VCaP (cell line): Measurements from ENCODE around the gene CAMSAP1.

Source experiments
- H3K27ac ChIP-seq: fragments of 450-650 bp; 2 replicates; pipeline ENCODE4 v1.5.1; 2017
- TF ChIP-seq, protein P1 (sequence below): fragments of 450-650 bp; conservative IDR thresholded peaks from 2 replicates; pipeline ENCODE4 v1.5.1; 2017; ENCODE audit warnings: mild to moderate bottlenecking, moderate library complexity

The CAMSAP1 gene

DNA sequence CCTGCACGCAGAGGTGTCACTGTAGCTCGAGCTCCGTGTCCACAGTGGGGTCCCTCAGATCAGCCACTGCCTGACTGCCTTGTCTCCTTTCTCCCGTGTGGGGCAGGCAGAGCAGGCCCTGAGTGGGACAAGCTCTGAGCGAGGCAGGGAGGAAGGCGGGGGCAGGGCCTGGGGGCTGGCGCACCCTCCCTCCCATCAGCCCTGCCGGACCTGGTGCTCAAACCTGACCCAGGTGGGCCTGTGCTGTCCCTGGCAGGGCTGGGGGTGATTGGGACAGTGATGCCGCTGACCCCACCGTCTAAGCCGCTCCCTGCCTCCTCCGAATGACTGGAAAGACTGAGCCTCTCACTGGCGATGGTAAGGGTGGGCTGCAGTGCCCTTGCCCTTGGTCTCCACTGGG is 144.4 kb downstream of the CAMSAP1 start:
- no peak overlapping the region for H3K27ac ChIP-seq
- TF ChIP-seq, protein P1, sequence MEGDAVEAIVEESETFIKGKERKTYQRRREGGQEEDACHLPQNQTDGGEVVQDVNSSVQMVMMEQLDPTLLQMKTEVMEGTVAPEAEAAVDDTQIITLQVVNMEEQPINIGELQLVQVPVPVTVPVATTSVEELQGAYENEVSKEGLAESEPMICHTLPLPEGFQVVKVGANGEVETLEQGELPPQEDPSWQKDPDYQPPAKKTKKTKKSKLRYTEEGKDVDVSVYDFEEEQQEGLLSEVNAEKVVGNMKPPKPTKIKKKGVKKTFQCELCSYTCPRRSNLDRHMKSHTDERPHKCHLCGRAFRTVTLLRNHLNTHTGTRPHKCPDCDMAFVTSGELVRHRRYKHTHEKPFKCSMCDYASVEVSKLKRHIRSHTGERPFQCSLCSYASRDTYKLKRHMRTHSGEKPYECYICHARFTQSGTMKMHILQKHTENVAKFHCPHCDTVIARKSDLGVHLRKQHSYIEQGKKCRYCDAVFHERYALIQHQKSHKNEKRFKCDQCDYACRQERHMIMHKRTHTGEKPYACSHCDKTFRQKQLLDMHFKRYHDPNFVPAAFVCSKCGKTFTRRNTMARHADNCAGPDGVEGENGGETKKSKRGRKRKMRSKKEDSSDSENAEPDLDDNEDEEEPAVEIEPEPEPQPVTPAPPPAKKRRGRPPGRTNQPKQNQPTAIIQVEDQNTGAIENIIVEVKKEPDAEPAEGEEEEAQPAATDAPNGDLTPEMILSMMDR, result no peak

DNA sequence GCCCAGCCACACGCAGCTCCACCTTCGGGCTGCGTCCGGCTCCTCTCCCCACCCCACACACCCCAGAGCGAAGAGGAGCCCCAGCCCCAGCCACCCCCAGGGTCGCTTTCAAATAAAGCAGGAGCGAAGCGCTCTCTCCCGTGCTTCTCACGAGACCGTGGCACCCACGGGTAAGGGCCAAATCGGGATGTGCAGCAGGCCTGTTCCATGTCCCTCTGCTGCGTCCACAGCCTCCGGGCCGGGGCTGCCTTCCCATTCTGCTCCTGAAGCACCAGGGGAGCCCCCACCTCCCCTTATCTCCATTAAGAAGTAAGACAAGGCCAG is 145.5 kb downstream of the CAMSAP1 start:
- H3K27ac ChIP-seq, result no peak overlapping the region
- TF ChIP-seq, protein P1, result no peak

DNA sequence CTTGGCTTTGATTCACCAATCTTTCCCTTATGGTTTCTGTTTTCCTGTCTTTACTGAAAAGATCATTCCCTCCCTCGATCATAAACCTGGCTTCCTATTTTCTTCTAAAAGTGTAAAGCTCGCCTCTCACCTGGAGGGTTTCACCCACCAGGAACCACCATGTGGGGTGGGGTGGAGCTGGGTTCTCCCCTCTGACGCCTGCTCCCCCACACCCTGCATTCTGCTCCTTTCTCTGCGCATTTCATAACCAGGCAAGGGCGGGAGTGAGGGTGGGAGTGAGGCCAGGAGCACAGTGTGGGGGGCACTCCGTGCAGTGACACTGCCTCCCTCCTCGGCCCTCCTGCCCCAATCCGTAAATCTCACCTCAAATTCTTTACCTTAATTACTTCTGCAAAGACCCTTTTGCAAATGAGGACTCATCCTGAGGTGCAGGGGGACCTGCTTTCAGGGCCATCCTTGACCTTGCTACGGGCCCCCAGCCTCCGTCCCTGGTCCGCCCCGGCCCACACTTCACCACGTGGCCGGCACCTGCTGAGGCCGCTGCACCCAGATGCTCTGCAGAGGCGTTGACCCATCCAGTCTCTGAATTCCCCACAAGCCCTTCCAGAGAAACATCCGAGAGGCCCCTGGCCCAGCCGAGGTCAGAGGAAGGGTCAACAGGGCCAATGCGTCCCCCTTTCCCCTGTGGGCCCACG is 146.0 kb downstream of the CAMSAP1 start:
- H3K27ac ChIP-seq, result no peak overlapping the region
- TF ChIP-seq, protein P1, result no peak

DNA sequence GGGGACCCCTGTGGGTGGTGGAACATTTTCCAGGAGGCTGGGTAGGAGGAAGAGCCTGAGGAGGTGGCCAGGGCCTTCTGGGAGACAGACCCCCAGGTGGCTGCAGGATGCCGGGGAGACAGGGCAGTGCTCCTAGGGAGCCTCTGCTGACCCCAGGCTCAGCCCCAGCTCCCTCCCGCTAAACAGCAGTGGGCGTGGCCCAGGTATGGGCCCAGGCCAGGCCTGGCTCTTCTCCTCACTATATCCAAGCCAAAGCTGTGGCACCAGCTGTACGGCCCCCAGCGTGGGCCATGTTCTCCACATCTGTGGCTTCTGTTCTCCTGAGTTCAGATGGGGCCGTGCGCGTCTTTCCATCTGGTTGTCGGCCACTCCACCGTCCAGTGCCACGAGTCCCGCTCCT is 146.9 kb downstream of the CAMSAP1 start:
- H3K27ac ChIP-seq, result no peak overlapping the region
- TF ChIP-seq, protein P1, result no peak

DNA sequence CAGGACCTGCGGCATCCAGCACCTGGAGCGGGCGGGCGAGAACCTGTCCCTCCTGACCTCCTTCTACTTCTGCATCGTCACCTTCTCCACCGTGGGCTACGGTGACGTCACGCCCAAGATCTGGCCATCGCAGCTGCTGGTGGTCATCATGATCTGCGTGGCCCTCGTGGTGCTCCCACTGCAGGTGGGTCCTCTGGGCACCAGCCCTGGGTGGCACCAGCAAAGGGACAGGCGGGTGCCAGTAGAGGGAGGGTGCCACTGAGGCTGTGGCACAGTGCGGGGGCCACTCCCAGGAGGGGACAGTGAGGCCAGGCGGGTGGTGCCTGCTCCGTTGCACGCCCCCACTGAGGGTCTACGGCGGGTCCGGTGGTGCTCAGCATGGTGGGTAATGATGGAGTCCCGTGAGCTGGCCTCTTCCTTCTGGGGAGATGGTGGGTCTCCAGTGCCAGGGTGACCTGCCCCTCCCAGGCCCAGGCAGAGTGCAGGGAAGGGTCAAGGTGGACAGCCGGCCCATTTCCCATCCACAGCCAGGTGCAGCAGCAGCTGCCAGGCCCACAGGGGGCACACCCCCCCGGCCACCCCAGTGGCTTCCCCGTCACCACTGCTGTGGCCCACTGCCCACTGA is 147.6 kb downstream of the CAMSAP1 start:
- TF ChIP-seq, protein P1, result no peak
- H3K27ac ChIP-seq, result no peak overlapping the region

DNA sequence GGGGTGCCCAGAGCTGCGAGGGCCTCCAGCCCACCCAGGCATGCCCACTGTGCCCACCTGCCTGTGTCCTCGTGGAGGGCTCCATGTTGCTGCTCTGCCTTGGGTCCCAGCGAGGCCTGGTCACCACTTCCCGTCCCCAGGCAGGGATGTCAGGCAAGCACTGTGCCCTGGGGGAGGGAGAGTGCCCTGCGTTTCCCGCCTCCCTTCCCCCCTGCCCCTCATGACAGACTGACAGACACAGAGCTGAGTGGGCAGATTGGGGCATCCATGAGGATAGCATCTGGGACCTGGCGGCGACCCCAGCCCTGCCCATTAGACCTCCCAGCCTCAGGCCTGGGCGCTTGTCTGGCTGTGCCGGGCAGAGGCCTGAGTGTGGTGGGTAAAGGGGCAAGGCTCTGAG is 148.5 kb downstream of the CAMSAP1 start:
- TF ChIP-seq, protein P1, result no peak
- no peak overlapping the region for H3K27ac ChIP-seq
